ENCODE results near the gene CYSTM1. TPM values are rescaled to one million over a fixed set of nuclear protein-coding genes. Genes with fewer than 3 reads are reported as not detected.

CYSTM1 gene
- total and polyA plus RNA-seq, 2 donors (not counting 3 experiments of a cell fraction or from before 2014, with no cell fraction given), result 28.9 to 41.5 TPM

DNA sequence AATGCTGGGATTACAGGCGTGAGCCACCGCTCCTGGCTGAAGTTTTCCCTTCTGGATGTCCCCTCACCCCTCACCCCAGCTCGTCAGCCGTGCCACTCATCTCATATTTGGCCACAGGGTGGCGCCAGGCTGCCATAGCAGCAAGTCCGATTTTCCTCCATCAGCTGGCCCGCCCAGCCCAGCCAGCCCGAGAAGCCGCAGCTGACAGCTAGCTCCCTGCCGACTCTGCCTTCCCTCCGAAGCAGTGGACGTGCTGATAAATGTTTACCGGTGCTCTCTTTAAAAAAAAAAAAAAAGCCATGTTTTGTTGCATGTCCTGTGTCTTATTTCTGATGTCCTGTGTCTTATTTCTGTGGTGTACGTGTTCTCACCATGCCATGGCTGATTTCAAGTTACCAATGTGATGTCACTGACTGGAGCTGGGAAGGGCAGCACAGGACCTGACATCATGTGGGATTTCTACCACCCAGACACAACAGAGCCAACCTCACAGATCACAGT is 69.6 kb downstream of the CYSTM1 start:
- Histone ChIP-seq H2AFZ (ENCODE audit: low read depth, low read length) (no peak overlapping the region), H4K20me1 (replicated peaks; ENCODE audit: control insufficient read depth, extremely low read depth, insufficient read depth, low read length) (no peaks in the 10 kb centered on the region), H3K36me3 (ENCODE audit: control insufficient read depth in 2 of 2, extremely low read depth in 1 of 2, insufficient read depth in 2 of 2, low read length in 2 of 2) (no peaks in the 10 kb centered on the region), H3K27ac (ENCODE audit: insufficient read depth, low read depth, low read length) (peak overlapping the region; percentile 57), H3K9me3 (replicated peaks; ENCODE audit: control insufficient read depth, insufficient read depth, low read length) (no peaks in the 10 kb centered on the region), H3K79me2 (ENCODE audit: control insufficient read depth, insufficient read depth, low read length) (peaks cover 11% of the 10 kb centered on the region), H3K27me3 (ENCODE audit: control insufficient read depth in 2 of 2, insufficient read depth in 2 of 2, low read length in 2 of 2) (no peaks in the 10 kb centered on the region), H3K4me3 (replicated peaks in 1 of 3; ENCODE audit: insufficient read depth in 1 of 3, low read depth in 1 of 3, low read length in 3 of 3) (no peak overlapping the region), H3K9ac (replicated peaks; ENCODE audit: extremely low read depth, insufficient read depth, low read length) (peak overlapping the region; percentile 45), H3K9me1 (replicated peaks; ENCODE audit: control insufficient read depth, extremely low read depth, insufficient read depth, low read length) (no peaks in the 10 kb centered on the region), H3K4me2 (ENCODE audit: insufficient read depth, low read length) (peak overlapping the region; percentile 8), H3K4me1 (ENCODE audit: control insufficient read depth, extremely low read depth, insufficient read depth, low read length) (peaks cover 41% of the 10 kb centered on the region)
- BruUV-seq (replicated peaks), result no TSS peak
- intact Hi-C loops (cut with micrococcal nuclease) (loop anchor here (1.0 to 10.0 kb wide), 6 partner anchors 23 to 390 kb away; partner anchors contain the start of genes CD14, HBEGF and TMCO6), dilution Hi-C loops (cut with MboI; ENCODE audit: extremely low pct_ligation_motif_present, low sequenced_read_pairs) (no loop called here)
- TF ChIP-seq CTCF (IDR thresholded peaks at IDR 0.05; ENCODE audit: extremely low read depth in 1 of 2, insufficient read depth in 1 of 2, low read depth in 1 of 2, low read length in 2 of 2) (peak; percentile 72 to 86), MYC (IDR thresholded peaks at IDR 0.05; ENCODE audit: low read depth, low read length) (no peak)
- peak; percentile 91 for FAIRE-seq
- CTCF ChIA-PET, result interaction anchor here (0.7 to 17.3 kb wide), 41 partner anchors 9 to 482 kb away, joined by 3 to 1214 read pairs (median 8); partner anchors contain the start of genes HBEGF, IK, NDUFA2 and PFDN1
- POLR2A ChIA-PET, result interaction anchor here (0.7 to 7.3 kb wide), 9 partner anchors 15 to 101 kb away, joined by 3 to 112 read pairs (median 4); partner anchors contain the start of gene HBEGF
- peak; percentile 88 for DNase-seq (ENCODE audit: low read depth, low spot score)

- Histone ChIP-seq H3K9me1 (replicated peaks; ENCODE audit: control insufficient read depth, extremely low read depth, insufficient read depth, low read length) (no peaks in the 10 kb centered on the region), H3K27me3 (ENCODE audit: control insufficient read depth in 2 of 2, insufficient read depth in 2 of 2, low read length in 2 of 2) (no peaks in the 10 kb centered on the region), H3K4me1 (ENCODE audit: control insufficient read depth, extremely low read depth, insufficient read depth, low read length) (peaks cover 44% of the 10 kb centered on the region), H3K4me3 (replicated peaks in 1 of 3; ENCODE audit: insufficient read depth in 1 of 3, low read depth in 1 of 3, low read length in 3 of 3) (no peak overlapping the region), H3K4me2 (ENCODE audit: insufficient read depth, low read length) (peak overlapping the region; percentile 8), H3K27ac (ENCODE audit: insufficient read depth, low read depth, low read length) (peak overlapping the region; percentile 57), H2AFZ (ENCODE audit: low read depth, low read length) (no peak overlapping the region), H3K9me3 (replicated peaks; ENCODE audit: control insufficient read depth, insufficient read depth, low read length) (no peaks in the 10 kb centered on the region), H3K36me3 (ENCODE audit: control insufficient read depth in 2 of 2, extremely low read depth in 1 of 2, insufficient read depth in 2 of 2, low read length in 2 of 2) (no peaks in the 10 kb centered on the region), H3K9ac (replicated peaks; ENCODE audit: extremely low read depth, insufficient read depth, low read length) (peak overlapping the region; percentile 40), H3K79me2 (ENCODE audit: control insufficient read depth, insufficient read depth, low read length) (peaks cover 14% of the 10 kb centered on the region), H4K20me1 (replicated peaks; ENCODE audit: control insufficient read depth, extremely low read depth, insufficient read depth, low read length) (no peaks in the 10 kb centered on the region)
- intact Hi-C loops (cut with micrococcal nuclease) (loop anchor here (2.0 to 10.0 kb wide), 2 partner anchors 47 to 389 kb away; partner anchors contain the start of genes CD14 and TMCO6), dilution Hi-C loops (cut with MboI; ENCODE audit: extremely low pct_ligation_motif_present, low sequenced_read_pairs) (no loop called here)
- DNase-seq (ENCODE audit: low read depth, low spot score), result peak; percentile 66
- ChIA-PET CTCF (interaction anchor here (0.9 to 17.3 kb wide), 28 partner anchors 8 to 481 kb away, joined by 3 to 1214 read pairs (median 8); partner anchors contain the start of genes HBEGF, PFDN1 and SLC4A9), POLR2A (interaction anchor here (0.9 to 7.3 kb wide), 6 partner anchors 16 to 100 kb away, joined by 3 to 112 read pairs (median 4); partner anchors contain the start of gene HBEGF)
- TF ChIP-seq JUN (IDR thresholded peaks at IDR 0.05; ENCODE audit: borderline replicate concordance, insufficient read depth, insufficient read length, low read depth) (no peak), POLR2AphosphoS5 (IDR thresholded peaks at IDR 0.05; ENCODE audit: insufficient read depth, low read depth, low read length) (peak; percentile 14)
- no TSS peak for BruUV-seq (replicated peaks)
- FAIRE-seq, result no peak
Observed at GRCh38 chr5:140245341-140245740, 70.4 kb downstream of the CYSTM1 start.
